Posterior cingulate gyrus (tissue), 11 donors: Measurements from ENCODE around the gene CORO2B.
"Not testable (repeated sequence)": the region's sequence is repeated elsewhere in the genome, so short reads cannot be mapped to it uniquely, and the experiment has no call there.

Source experiments
- DNase-seq, 10 donors: peaks; one replicate each; pipeline versions ENCODE4 v3.0.0 to v3.0.0-alpha.2; 2020 to 2021; ENCODE audit warnings: mixed read lengths in 3 of 10
- intact Hi-C: fragments of 100-400 bp; cut with DNase I; formaldehyde crosslinking; loops from one replicate; pipeline ENCODE4 v1.15.1; 2023

CORO2B gene

DNA sequence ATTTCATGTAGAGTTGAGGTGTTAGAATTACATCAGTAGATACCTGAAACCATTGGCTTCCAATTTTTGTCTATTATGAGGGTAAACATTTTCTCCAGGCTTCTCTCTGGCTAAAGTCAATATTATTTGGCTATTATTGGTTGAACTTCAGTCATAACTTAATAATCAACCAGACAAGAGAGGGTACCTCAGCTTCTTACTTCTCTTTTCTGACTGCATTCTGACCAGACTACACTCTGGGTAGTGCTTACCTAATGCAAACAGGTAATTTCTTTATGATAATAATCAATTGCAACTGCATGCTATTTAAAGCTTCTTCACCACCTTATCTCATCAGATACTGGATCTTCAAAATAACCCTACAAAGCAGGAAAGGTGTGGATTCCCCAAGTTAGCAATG is 156.8 kb downstream of the CORO2B start:
- intact Hi-C loops = no loop called here
- DNase-seq = no peak

DNA sequence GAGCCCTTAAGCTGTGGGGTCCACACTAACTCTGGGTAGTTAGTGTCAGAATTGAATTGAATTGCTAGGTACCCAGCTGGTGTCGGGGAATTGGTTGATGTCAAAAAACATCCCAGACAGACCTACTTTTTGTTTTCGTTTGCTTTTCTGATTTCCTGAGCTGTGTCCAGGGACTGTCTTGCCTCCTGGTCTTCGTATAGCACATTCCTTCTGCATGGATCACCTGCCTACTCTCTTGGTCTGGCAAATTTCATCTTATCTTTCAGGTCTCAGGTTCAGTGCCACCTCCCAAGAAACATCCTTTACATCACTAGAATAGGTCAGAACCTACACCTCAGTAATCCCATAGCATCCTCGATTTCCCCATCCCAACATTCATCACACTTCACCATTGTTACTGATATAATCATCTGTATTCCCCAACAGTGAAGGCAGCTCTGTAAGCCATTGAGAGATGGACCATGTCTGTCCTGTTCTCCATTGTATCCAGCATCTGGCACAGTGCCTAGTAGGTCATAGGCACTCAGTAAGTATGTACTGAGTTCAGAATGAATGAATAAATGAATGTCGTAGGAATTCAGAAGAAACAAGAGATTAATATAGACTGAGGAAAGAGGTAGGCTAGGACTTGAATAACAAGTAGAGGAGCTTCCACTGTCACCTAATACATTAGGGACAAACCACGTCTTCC is 160.7 kb downstream of the CORO2B start:
- intact Hi-C loops = no loop called here
- DNase-seq = peak in 3 of 10 donors; percentile 26 to 56 (median 48)

GRCh38 chr15:68743256-68743655 is 164.5 kb downstream of the CORO2B start:
- DNase-seq = no peak
- intact Hi-C loops = no loop called here

GRCh38 chr15:68749365-68749764 is 170.6 kb downstream of the CORO2B start:
- intact Hi-C loops = no loop called here
- DNase-seq = no peak

GRCh38 chr15:68749793-68750192 is 171.0 kb downstream of the CORO2B start:
- no peak for DNase-seq
- intact Hi-C loops = no loop called here

DNA sequence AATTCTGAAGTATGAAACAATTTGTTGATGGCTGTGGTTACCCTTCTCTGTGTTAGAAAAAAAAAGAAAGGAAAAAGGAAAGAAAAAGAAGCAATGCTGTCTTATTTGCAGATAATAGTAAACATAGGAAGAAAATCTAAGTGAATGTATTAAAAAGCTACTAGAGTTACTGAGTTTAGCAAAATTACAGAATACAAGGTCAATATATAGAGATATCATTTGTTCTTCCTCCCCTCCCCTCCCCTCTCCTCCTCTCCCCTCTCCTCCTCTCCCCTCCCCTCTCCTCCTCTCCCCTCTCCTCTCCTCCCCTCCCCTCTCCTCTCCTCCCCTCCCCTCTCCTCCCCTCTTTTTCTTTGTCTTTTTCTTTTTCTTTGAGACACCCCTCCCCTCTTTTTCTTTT is 172.8 kb downstream of the CORO2B start:
- intact Hi-C loops = no loop called here
- no peak for DNase-seq

DNA sequence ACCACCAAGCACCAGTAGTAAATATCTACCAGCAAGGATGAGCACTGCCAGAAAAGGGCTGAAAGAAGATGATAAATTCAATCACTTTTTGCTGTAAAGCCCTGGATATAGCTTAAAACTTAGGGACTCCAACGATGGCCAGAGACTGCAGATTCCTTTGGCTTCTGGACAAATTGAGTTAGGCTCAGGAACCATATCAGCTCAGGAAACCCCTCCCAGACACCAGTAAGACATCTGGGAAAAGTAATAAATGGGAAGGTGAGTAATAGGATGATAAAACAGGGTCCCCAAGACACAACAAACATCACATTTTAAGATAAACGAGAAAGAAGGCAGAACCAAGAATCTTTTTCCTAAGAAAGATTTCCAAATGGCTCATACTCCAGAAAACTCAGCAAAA is 176.9 kb downstream of the CORO2B start:
- no peak for DNase-seq
- intact Hi-C loops = no loop called here

DNA sequence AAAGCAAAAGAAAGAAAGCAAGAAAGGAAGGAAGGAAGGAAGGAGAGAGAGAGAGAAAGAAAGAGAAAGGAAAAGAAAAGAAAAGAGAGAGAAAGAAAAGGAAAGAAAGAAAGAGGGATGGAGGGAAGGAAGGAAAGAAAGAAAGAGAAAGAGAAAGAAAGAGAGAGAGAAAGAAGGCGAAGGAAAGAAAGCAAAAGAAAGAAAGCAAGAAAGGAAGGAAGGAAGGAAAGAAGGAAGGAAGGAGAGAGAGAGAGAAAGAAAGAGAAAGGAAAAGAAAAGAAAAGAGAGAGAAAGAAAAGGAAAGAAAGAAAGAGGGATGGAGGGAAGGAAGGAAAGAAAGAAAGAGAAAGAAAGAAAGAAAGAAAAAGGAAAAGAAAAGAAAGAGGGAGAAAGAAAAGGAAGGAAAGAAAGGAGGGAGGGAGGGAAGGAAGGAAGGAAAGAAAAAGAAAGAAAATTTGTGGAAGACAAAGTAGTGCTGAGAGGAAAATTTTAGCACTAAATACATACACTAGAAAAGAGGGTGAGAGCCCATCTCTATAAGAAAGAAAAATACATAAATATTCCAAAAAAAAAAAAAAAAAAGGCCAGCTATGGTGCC is 181.3 kb downstream of the CORO2B start:
- intact Hi-C loops, DNase-seq: not testable (repeated sequence)

GRCh38 chr15:68763063-68763462 is 184.3 kb downstream of the CORO2B start:
- no peak for DNase-seq
- intact Hi-C loops = no loop called here

GRCh38 chr15:68764090-68764489 is 185.3 kb downstream of the CORO2B start:
- intact Hi-C loops = no loop called here

DNA sequence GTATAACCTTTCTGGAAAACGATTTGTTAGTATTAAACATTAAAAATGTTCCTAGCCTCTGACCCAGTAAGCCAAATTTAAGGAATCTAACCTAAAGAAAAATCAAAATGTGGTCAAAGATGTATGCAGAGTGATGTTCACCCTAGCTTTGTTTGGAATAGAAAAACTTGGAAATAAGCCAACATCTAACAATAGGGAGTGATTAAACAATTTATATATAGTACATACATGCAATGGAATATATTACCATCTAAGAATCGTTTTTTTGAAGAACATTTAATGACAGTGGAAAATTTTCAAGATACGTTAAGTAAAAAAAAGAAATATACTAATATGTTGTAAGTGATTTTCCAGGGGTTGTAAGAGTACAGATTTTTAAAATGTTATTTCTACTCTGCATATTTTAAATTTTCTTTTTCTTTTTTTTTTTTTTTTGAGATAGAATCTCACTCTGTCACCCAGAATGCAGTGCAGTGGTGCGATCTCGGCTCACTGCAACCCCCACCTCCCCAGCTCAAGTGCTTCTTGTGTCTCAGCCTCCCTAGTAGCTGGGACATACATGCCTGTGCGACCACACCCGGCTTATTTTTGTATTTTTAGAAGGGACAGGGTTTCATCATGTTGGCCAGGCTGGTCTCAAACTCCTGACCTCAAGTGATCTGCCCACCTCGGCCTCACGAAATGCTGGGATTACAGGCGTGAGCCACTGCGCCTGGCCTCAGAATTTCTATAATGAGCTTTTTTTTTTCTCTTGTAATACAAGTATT is 187.0 kb downstream of the CORO2B start:
- intact Hi-C loops = no loop called here
- DNase-seq = no peak

More at GRCh38 chr15:68764090-68764489, 185.3 kb downstream of the CORO2B start:
- DNase-seq = no peak

DNA sequence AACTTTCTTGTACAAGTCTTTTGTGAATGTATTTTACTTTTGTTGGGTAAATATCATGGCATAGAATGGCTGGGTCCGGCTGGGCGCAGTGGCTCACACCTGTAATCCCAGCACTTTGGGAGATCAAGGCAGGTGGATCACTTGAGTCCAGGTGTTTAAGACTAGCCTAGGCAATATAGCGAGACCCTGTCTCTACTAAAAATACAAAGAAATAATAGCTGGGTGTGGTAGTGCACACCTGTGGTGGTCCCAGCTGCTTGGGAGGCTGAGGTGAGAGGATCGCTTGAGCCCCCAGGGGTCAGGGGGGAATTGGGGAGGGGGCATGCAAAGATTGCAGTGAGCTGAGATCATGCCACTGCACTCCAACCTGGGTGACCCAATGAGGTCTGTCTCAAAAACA is 189.0 kb downstream of the CORO2B start:
- intact Hi-C loops = no loop called here
- DNase-seq = no peak

DNA sequence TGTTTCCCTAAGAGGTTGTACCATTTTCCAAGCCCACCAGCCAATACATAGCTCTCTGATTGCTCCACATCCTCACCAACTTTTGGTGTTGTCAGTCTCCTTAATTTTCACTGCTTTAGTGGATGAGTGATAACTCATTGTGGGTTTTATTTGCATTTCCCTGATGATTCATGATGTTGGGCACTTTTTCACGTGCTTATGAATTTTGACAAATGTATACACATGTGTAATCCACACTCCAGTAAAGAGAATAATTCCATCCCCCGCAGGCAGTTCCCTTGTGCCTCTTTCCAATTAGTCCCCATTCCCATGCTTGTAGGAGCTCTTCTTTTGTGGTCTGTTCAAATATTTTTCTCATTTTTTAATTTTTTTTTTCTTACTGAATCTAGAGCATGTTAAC is 189.5 kb downstream of the CORO2B start:
- intact Hi-C loops = no loop called here
- DNase-seq = no peak

GRCh38 chr15:68769702-68770101 is 190.9 kb downstream of the CORO2B start:
- DNase-seq = no peak
- intact Hi-C loops = loop anchor here (5.0 kb wide), 1 partner anchor 37 kb away; no protein-coding TSS in a partner anchor

DNA sequence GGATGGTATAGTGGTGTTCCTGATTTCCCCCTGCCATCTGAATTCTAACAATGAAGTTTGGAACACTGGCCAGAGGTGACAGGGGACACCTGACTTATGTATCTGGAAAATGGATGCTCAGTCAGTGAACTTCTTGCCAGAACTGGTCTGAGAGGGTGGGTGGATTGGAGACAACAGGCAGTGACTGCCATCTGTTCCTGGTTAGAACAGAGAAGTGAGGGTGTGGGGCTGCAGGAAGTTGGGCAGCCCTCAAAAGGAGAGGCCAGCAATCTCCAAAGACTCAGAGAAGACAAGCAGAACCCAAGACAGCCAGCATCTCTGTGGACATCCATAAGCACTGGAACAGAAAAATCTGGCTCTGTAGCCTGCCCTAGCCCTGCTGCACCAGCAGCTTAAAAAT is 191.4 kb downstream of the CORO2B start:
- DNase-seq = no peak
- intact Hi-C loops = loop anchor here (5.0 kb wide), 1 partner anchor 38 kb away; no protein-coding TSS in a partner anchor

GRCh38 chr15:68773036-68773435 is 194.2 kb downstream of the CORO2B start:
- intact Hi-C loops = loop anchor here (5.0 kb wide), 1 partner anchor 41 kb away; no protein-coding TSS in a partner anchor
- no peak for DNase-seq

- intact Hi-C loops = loop anchor here (5.0 kb wide), 1 partner anchor 42 kb away; no protein-coding TSS in a partner anchor
- DNase-seq = no peak
Measured at GRCh38 chr15:68774120-68774519, 195.3 kb downstream of the CORO2B start.

DNA sequence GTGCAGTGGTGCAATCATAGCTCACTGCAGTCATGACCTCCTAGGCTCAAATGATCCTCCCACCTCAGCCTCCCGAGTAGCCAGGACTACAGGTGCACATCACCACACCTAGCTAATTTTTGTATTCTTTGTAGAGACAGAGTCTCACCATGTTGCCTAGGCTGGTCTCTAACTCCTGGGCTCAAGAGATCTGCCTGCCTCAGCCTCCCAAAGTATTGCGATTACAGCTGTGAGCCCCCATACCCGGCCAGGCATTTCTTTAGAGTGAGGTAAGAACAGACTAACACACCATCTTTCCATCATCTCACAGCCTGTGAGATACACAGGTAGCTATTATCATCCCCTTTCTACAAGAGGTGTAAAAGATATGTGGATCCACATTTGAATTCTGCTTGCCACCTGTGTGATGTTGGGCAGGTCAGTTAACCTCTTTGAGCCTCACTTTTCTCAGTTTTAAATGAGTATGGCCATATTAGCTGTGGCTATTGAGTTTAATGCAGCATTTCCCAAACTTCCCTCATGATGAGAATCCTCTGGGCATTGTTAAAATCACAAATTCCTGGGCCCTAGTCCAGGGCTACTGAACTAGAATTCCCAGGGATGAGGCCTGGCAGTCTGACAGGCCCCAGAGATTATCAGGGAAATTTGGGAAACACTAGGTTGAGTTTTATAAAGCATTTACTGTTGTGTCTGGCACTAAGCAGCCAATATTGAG is 195.9 kb downstream of the CORO2B start:
- intact Hi-C loops = loop anchor here (5.0 kb wide), 1 partner anchor 42 kb away; no protein-coding TSS in a partner anchor
- DNase-seq = no peak

GRCh38 chr15:68775236-68775577 is 196.4 kb downstream of the CORO2B start:
- DNase-seq = no peak
- intact Hi-C loops = no loop called here

- DNase-seq = peak; percentile 50 to 94 (median 68)
- intact Hi-C loops = no loop called here
Measured at GRCh38 chr15:68775671-68776476, 197.1 kb downstream of the CORO2B start.
